ENCODE data around the gene BCAP29.
A peak's percentile ranks its signal among the peaks of the same experiment; 100 is the strongest.

The BCAP29 gene

GRCh38 chr7:107643938-107644308, 63.9 kb downstream of the BCAP29 start:
- TF ChIP-seq, protein P1, sequence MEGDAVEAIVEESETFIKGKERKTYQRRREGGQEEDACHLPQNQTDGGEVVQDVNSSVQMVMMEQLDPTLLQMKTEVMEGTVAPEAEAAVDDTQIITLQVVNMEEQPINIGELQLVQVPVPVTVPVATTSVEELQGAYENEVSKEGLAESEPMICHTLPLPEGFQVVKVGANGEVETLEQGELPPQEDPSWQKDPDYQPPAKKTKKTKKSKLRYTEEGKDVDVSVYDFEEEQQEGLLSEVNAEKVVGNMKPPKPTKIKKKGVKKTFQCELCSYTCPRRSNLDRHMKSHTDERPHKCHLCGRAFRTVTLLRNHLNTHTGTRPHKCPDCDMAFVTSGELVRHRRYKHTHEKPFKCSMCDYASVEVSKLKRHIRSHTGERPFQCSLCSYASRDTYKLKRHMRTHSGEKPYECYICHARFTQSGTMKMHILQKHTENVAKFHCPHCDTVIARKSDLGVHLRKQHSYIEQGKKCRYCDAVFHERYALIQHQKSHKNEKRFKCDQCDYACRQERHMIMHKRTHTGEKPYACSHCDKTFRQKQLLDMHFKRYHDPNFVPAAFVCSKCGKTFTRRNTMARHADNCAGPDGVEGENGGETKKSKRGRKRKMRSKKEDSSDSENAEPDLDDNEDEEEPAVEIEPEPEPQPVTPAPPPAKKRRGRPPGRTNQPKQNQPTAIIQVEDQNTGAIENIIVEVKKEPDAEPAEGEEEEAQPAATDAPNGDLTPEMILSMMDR (IDR thresholded peaks at IDR 0.05; ENCODE audit: insufficient read depth, low read depth, low read length, missing control alignments), result no peak
- no peak overlapping the region for H3K4me3 ChIP-seq (ENCODE audit: low read length)
- DNase-seq (ENCODE audit: low read depth), result no peak

GRCh38 chr7:107644309-107644974, 64.4 kb downstream of the BCAP29 start:
- TF ChIP-seq, protein P1 (IDR thresholded peaks at IDR 0.05; ENCODE audit: insufficient read depth, low read depth, low read length, missing control alignments), result no peak
- no peak for DNase-seq (ENCODE audit: low read depth)
- H3K4me3 ChIP-seq (ENCODE audit: low read length), result no peak overlapping the region

- TF ChIP-seq, protein P1 (IDR thresholded peaks at IDR 0.05; ENCODE audit: insufficient read depth, low read depth, low read length, missing control alignments), result no peak
- no peak for DNase-seq (ENCODE audit: low read depth)
- H3K4me3 ChIP-seq (ENCODE audit: low read length), result no peak overlapping the region
These were observed 72.6 kb downstream of the BCAP29 start for GRCh38 chr7:107652642-107653041.

DNA sequence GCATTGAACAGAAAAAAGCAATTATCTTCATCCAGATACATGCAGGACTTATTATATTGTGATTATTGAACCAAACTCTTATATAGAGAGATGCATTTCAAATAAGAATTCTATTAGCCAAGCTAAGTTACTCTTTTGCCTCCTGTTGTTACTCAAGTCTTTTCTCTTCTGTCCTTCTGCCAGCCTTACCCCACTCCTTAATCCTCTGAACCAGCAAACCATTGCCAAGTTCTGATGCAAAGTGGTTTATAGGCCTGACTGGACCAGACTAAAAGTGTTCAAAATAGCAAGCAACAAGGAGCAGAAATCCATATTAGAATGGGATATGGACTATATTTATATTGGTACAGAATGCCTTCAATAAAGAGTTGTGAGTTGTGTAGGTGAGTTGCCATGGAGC, 78.4 kb downstream of the BCAP29 start:
- DNase-seq (ENCODE audit: low read depth), result no peak
- TF ChIP-seq, protein P1 (IDR thresholded peaks at IDR 0.05; ENCODE audit: insufficient read depth, low read depth, low read length, missing control alignments), result no peak
- H3K4me3 ChIP-seq (ENCODE audit: low read length), result no peak overlapping the region

GRCh38 chr7:107659666-107660065, 79.6 kb downstream of the BCAP29 start:
- no peak overlapping the region for H3K4me3 ChIP-seq (ENCODE audit: low read length)
- TF ChIP-seq, protein P1 (IDR thresholded peaks at IDR 0.05; ENCODE audit: insufficient read depth, low read depth, low read length, missing control alignments), result no peak
- peak; percentile 83 for DNase-seq (ENCODE audit: low read depth)

GRCh38 chr7:107660381-107661080, 80.5 kb downstream of the BCAP29 start, which contains the start of gene SLC26A4:
Gene SLC26A4, plus strand, starts transcription at chr7:107660828. Its CDS starts 814 bp downstream, at chr7:107661642.
- DNase-seq (ENCODE audit: low read depth), result peak; percentile 4
- TF ChIP-seq, protein P1 (IDR thresholded peaks at IDR 0.05; ENCODE audit: insufficient read depth, low read depth, low read length, missing control alignments), result no peak
- H3K4me3 ChIP-seq (ENCODE audit: low read length), result peak within 1 kb of the TSS; percentile 38
